ENCODE measurements around the gene FAF1.

DNA sequence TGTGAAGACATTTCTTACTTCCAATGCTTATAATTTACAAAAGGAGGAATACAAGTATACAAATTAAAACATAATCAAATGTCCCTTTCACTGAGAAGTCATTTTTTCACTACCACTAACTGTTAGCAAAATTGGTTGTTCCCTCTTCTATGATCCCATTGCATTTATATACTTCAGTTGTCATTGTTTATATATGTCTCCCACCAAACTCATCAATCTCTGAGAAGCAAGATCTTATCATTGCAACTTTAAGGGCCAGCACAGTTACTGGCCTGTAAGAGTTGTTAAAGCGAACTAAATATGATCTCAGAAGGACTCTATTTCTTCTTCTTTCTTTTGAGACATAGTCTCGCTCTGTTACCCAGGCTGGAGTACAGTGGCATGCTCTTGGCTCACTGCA, 313.5 kb downstream of the FAF1 start:
- TF ChIP-seq MYC (IDR thresholded peaks at IDR 0.05; ENCODE audit: low read depth, low read length) (no peak), CTCF (IDR thresholded peaks at IDR 0.05; ENCODE audit: extremely low read depth in 1 of 2, insufficient read depth in 1 of 2, low read depth in 1 of 2, low read length in 2 of 2) (no peak), MAX (IDR thresholded peaks at IDR 0.05; ENCODE audit: insufficient read depth, insufficient read length) (no peak)
